Stimulated activated CD8-positive, alpha-beta memory T cell treated with anti-CD3 and anti-CD28 coated beads, Interleukin-4, amount 100 ng/mL, for 1 hour (primary cell): Measurements from ENCODE around the gene UBE2H.
A peak's percentile ranks its signal among the peaks of the same experiment; 100 is the strongest.
"Not testable (repeated sequence)": the region's sequence is repeated elsewhere in the genome, so short reads cannot be mapped to it uniquely, and the experiment has no call there.

Experiments
- DNase-seq, 2 donors: peaks; one replicate each; pipeline ENCODE4 v3.0.0-alpha.2; 2020; ENCODE audit warnings: low read depth in 2 of 2, low spot score in 1 of 2

The UBE2H gene

DNA sequence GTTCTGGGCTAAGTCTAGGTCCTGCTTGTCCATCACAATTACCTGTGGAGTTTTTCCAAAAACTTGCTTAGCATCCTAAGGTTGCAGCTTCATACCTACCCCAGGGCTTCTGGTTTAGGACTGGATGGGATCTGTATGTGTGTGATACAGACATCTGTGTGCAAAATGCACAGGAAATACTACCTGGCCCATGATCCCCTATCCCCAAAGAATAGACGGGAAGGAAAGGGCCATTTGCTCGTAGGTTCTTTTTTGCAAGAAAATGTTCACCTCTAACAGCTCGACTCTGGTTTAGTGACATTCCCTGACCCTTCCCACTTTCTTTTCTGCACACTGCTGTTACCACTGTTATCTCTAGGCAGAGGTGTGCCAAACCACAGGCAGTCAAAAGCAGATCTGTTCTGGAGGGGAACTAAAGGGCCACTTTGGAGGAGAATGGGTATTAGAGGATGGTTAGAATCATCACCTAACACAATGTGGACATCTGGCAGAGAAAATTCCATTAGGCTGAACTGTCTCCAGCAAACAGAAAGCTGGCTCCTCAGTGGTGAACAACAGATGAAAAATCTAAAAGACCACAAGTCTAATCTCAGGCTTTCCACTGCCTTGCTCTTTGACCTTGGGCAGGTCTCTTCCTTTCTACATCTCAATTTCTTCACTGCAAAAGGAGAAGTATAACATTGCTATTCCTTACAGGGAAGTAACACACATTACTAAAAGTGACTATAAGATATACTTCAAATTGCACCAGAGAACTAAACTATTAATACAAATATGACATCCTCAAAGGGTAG lies 107.4 kb downstream of the UBE2H start:
- no peak for DNase-seq

DNA sequence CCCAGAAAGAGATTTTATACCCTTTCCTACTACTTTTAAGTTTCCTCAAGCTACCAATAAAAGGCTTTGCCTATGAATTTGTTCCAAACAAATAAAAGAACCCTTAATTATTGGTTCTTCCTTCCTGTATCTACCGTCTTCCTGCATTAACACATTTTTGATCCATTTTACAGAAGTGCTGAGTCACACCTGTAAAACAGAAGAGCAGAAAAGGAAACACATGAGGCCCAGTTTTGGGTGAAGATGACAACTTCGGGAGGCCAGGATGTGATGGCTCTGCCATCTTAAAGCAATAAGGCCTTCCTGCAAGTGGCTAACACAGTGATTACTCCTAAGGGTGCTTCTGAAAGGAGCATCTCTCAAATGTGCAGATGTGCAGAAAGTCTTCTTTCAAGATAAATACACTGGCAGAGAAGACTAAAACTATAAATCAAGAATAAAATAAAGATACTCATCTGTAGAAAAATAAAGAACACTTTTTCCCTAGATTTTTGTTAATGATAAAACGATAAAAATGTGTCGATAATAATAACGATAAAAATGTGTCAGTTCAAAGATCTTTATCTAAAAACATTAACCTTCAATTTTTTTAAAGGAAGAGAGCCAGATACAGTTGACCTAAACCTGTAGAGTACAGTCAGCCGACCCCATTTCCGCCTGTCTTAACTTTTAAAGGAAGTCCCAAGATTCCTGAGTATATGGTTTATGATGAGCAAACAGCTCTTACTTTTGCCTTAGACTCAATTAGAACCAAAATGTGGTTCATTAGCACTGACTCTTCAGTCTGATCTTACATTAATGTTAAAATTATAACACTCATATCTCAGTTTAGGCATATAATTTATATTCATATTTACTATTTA lies 108.6 kb downstream of the UBE2H start:
- no peak for DNase-seq

DNA sequence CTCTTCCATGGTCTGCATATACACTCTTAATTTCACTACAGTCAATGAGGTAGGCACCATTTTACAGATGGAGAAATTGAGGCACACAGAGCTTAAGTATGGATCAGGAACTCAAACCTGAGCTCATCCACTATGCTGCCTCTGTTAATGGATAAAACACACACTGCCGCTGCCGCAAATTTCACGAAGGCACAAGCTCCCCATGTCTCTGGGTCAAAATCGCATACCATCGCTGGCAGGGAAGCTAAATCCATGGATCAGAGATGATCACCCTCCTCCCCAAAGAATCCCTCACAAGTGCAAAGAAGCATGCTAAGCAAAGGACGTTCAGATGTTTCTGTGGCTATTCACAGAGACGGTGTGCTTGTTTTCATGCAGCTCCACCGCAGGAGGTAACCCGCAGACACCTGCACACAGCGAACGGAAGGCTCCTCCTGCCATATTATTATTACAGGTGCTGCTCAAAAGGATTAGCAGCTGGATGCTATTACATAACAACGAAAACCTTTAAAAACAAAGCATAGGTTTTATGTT lies 109.3 kb downstream of the UBE2H start:
- no peak for DNase-seq

DNA sequence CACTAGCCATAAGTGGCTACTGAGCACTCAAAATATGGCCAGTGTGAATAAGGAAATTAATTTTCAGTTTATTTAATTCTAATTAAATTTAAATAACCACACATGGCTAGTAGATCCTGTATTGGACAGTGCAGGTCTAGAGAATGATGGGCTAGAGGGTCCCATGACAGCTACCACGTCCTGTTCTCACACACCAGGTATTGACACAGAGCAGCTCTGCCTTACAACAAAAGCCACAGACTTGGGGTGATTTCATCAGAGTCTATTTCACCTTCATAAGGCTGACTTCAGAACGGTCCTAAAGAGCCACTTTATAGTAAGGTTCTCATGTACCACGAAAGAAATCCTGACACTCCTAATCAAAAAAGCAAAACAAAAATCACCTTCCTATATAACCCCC lies 111.3 kb downstream of the UBE2H start:
- DNase-seq = no peak

DNA sequence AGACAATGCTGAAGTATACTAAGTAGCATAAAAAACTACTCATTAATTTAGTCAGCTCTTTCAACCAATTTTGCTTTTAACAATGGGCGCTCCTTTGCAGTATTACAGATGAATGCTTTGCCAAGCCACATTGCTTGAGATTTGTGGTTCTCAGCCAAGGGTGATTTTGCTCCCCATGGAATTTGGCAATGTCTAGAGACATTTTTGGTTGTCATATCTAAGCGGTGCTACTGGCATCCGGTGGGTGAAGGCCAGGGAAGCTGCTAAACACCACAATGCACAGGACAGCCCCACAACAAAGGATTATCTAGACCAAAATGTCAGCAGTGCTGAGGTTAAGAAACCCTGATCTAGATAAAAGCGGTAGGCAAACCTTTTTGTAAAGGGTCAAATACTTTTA lies 112.0 kb downstream of the UBE2H start:
- DNase-seq = no peak

DNA sequence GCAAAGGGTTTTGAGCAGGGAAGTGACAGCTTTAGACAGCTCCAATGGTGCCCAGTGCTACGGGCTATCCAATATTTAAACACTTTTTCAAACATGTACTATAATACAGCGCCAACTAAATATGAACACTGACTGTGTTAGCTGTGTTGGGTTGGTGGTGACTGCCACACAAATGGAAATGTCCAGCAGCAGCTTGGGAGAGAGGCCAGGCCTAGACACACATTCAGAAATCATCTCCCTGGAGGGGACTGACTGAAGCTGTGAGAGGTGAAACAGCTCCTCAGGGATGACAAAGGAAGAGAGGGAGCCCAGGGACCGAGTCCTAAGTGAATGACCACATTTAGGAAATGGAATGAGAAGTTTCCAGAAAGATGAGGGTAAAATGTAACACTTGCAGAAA lies 115.8 kb downstream of the UBE2H start:
- no peak for DNase-seq

DNA sequence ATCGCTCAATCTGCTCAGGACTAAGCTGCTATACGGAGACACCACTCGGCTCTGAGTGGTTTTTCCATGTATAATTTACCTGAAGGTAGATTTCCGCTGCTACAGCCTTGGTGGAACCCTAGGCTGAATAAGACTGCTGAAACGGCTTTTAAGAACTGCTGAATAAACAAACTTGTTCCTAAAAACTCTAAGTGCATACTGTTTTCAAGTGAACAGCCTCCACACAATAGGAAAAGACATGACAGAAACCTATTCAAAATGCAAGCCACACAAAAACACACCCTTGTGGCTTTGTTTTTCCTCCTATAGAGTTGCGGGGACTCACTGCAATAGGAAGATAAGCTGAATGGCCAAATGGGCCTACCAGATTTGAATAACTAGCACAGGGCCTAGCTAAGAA lies 117.2 kb downstream of the UBE2H start:
- DNase-seq = no peak

DNA sequence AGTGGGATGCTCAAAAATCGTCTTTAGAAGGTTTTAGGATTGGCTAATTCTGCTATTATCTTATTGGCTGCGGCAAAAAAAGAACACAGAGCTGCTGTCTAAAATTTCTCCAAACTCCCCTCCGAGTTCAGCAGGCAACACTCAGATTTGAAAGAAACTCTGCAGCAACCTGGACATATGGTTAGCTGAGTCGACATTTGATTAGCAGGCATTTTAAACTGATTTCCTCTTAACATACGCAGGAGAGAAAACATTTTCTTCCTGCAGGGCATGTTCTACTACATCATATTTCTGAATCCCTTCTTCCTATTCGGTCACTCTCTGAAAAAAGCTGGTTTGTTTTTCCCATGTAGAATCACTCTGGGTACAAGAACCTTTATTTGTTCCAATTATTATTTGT lies 119.4 kb downstream of the UBE2H start:
- DNase-seq = not testable (repeated sequence)

DNA sequence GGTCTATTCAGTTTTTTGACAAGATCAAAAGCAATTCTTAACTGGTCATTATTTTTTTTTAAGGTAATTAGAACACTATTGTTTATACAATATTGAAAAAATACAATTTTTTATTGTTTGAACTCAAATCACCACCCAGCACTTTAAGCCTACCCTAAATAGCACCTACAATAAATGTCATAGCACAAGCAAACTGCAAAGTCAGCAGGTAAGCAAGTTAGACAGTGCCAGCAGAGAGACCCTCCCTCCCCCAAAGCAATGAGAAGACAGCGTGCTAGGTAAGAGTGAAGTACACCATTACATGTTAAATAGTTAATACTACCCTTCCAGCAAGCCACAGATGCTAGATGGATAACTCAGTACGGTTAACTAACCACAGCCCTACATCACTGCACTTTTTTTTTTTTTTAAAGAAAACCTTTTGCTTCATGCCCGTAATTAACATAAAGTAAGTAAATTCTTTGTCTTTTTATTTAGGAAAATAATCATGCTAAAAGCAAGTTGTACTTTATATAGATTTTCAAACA lies 120.0 kb downstream of the UBE2H start:
- DNase-seq = no peak

DNA sequence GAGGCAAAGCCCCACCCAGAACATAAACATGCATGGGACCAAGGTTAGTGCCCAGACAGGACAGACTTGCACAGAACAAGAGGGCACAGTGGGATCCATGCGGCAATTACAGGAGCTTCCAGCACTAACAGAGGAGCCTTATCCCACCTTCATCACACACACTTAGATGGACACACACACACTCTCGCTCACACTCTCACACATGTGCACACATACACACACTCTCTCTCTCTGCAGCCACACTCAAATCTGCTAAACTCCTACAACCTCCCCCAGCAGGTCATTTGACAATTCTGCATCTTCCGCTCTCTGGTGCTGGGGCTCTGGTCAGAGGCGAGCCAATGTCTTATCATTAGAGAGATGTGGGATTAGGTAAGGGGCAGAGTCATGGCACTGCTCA lies 120.5 kb downstream of the UBE2H start:
- no peak for DNase-seq

DNA sequence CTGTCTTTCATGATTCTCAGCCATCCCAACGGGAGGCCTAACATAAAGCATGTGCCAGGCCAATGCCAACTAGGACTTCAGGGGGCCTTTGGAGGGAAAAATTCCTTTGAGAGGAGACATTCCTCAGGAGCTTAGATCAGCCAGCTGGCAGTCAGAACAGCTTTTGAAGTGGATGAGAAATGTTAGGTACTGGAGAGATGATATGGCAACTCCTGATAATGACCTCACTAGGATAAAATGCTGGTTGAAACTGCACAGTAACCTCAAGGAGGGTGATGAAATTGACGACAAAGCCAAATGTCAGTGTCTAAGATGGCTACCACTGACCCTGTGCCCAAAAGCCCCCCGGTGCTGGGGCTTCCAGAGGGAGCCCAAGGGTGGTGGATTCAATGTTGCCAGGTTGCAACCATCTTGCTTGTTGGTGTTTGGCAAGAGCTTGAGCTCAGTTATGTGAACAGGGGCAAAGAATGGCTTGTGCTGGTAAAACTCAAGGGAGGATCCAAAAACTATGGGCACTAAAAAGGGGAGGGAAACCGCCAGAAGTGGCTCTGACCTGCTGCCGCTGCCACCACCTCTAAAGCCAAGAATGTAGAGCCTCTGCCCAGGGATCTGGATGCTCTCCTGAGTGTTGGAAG lies 121.2 kb downstream of the UBE2H start:
- no peak for DNase-seq

DNA sequence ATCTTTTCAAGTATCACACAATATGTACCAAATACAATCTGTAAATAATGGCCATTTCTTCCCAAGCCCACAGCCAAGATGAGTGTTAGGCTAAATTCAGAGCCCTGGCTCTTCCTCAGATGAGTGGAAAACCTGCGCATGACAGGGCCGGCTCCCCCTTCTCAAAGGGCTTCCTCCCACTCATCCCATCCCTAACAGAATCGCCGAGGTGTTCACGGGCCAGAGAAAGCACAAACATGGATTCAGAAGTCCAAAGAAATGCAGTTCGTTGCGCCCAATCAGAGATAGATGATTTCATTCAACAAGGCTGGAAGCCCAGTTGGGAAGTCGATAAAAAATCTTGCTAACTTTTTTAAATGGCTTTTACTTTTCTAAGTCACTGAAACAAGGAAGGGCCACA lies 121.8 kb downstream of the UBE2H start:
- DNase-seq = no peak

DNA sequence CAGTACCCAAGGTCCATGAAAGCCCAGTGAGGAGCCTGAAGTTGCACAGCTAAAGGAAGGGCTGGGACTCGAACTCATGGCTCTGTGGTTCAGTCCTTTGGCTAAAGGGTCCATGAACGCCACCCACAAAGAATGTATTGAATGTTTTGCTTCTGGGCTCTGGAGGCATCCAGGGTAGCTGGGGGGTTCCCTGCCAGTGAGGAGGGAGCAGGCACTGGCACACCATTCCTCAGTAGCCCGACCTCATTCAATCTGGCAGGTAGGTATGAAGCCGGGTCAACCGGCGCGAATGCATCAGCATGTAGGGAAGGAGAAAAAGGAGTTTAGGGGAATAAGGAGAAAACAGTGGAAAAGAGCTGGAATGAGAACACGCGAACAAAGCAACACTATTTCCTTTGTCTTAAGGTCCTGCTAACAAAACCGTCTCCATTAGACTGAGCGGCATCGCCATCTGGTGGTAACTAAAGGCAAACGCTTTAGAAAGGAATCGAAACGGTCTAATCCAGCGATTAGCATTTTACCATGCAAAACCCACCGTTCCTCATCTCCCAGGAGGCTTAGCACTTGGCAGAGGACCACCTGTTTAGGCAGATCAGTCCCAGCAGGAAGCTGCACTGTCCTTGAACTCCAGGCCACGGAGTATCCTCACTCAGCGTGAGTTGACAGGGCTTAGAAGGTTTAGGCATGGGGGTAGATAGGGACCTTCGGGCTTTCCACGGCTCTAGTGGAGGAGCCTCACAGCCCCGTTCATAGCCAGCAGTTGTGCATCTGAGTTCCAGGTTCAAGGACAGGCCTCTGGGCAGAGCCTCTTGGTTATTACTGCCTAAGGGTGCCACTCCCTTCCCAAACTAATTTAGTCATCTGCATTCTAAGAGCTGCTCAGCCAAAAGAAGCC lies 122.8 kb downstream of the UBE2H start:
- DNase-seq = peak; percentile 26 to 31

DNA sequence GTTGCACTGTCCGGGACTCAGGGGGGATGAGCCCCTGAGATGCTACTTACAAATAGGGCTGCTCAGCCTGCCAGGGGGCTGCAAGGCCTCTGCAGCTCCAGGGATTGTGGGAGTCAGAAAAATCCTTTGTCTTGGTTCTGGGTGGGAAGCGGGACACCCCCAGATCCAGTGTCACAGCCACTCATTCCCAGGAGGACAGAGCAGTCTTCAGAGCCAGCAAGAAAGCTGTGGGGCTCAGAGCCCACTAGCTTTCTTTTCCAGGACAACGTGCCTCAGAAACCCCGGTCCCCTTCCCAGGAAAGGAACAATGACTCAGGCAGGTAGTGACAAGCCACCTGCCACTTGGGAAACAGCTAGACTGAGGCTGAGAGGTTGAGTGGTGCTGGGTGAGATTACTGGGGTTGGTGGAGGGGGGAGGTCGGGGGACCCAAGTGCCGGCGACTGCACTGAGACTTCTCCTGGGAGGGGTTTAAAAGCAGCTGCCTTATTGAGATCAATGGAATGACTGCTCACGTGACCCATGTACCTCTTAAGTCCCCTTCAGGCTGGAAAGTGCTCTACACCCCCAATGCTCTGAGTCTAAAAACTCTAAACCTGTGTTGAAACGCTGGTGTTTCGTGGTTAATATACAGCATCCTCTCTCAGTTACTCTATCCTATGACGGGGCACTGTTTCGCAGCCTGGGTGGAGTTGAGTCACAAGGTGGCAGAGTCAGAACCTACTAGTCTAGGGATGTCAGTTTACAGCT lies 123.6 kb downstream of the UBE2H start:
- DNase-seq = no peak

DNA sequence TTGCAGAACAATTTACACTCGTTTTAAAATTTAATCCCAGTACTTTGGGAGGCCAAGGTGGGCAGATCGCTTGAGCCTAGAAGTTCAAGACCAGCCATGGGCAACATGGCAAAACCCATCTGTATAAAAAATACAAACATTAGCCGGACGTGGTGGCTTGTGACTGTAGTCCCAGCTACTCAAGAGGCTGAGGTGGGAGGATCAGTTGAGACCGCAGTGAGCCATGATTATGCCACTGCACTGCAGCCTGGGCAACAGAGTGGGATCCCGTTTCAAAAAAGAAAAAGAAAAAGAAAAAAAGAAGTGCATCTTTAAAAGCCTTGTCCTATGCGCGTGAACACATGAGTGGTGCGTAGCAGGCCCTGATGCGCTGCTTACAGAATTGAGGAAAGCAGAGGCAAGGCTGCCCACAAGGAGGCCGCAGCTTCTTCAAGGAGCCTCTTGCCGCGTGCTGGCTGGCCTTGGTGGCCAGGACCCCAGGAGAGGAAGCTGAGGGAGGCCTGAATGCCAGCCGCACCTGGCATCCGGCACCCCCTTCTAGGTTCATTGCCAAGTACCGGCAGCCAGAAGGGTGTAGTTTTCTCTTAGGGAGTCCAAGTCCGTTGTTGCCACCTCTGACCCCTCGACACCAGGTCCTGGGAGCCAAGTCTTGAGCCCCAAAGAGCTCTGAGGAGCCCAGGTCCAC lies 124.5 kb downstream of the UBE2H start:
- no peak for DNase-seq

DNA sequence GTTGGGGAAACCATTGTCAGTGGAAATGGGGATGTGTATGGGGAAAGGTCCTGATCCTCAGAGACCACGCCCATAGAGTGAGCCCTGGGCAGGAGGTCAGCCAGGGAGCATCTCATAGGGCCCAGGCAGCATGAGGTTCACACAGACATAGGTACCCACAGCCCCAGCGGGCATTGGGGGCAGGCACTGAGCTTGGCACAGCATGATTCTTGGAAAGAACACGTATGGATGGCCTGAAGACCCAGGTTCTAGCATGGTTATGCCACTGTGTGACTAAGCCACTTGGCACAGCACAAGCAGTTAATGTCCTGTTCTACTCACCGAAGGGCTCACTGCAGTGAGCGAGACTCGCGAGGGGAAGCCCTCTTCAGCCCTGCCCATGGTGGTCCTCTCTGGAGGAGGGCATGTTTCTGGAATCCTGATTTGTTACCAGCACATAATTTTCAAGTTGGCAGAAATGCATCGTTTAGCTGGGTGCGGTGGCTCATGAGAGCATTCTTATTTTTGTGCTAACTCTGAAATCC lies 125.2 kb downstream of the UBE2H start:
- DNase-seq = no peak

DNA sequence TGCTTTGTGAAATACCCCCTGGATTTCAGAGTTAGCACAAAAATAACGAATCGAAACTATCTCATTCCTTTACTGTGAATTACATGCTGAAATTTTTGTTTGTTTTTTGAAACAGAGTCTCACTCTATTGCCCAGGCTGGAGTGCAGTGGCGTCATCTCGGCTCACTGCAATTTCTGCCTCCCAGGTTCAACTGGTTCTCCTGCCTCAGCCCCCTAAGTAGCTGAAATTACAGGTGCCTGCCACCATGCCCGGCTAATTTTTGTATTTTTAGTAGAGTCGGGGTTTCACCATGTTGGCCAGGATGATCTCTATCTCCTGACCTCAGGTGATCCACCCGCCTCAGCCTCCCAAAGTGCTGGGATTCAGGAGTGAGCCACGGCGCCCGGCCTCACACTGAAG lies 125.9 kb downstream of the UBE2H start:
- not testable (repeated sequence) for DNase-seq

DNA sequence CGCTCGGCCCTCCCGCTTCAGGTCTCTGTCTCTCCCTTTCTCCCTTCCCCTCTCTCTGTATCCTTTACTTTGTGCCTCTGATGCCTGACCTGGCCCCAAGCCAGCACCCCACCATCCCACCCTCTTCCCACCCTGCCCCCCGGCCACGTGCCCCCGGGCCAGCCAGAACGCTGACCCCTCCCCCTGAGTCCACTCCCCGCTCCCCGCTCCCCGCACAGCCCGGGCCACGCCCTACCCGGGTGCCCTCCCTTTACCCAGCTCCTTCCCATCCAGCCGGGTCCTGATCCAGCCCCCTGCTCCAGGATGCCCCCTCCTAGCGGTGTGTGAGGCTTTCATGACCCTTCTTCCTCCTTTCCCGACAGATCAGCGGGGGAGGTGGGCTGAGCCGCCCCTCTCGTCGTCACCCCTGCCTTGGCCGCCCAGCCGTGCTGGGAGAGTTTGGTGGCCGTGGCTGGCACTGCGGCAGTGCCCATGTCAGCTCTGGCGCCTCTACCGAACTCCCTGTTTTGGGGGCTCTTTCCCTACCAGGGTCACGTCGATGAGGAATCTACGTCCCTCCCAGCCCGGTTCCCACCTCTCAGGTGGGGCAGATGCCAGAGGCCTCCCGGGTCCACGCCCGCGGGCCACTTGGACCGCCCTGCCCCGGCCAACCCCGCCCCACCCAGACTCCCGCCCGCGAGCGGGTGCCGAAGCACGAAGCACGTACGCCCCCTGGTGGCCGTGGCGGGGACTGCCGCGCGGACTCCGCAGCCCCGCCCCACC lies 127.4 kb downstream of the UBE2H start:
- peak; percentile 76 to 90 for DNase-seq
